HG03108 (cell line): Measurements from ENCODE around the gene LSAMP.
"Not testable (repeated sequence)": the region's sequence is repeated elsewhere in the genome, so short reads cannot be mapped to it uniquely, and the experiment has no call there.

Experiments
- ATAC-seq: cut with Tn5 transposase; IDR thresholded peaks from one replicate; pipeline ENCODE4 v1.9.1; 2021; ENCODE audit warnings: moderate library complexity; ENCODE audit not compliant: unreplicated experiment

The LSAMP gene

DNA sequence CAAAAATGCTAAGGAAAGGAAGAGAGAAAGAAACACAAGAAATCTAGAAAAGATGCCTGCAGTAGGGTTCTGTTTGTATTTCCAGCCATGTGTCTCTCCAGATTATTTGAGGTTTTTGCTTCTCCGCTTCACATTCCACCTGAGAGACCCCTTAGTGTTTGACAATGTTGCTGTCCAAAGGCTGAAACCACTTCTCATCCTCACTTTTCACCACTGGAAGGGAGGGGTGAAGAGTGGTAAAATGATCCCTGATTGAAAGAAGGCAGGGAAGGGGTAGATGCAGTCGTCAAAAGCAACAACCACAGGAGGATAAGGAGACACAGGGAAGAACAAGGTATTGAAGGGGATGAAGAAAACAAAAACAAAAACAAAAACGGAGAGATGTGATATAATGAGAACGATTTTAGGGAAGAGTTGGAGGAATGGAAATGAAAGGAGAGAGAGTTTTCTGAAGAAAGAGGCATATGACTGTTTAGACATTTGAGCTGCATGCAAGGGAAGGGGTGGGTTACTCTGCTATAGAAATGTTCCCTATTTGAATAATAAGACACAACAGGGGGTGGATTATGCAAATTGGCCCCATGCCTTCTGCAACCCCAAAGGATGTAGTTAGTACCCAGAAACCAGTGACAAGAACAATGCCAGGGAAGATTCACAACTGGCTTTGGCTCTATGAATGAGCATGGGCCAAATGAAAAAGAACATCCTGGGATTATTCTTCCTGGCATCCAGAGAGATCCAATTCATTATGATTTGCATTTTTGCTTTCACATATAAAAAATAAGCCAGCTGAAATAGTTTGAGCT, 586.1 kb downstream of the LSAMP start:
- no peak for ATAC-seq

GRCh38 chr3:115857518-115858136, 587.7 kb downstream of the LSAMP start:
- ATAC-seq: no peak

GRCh38 chr3:115855911-115856310, 589.4 kb downstream of the LSAMP start:
- ATAC-seq: no peak

DNA sequence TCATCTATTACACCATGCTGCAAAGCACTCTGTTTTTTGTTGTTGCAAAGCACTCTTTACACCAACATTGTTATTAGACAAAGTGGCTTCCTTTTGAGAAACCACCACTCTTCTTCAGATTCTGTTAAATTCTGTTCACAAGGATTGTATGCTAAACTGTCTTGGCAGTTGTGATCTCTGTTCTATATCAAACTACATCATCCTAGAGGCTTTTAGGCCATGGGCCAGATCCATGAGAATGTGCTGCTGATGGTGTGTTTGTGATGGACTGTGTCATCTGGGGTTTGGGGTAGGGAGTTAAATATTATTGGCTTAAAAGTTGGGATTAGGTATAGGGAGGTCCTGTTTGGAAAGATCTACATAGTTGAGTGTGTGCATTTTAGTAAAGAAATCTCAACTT, 592.2 kb downstream of the LSAMP start:
- ATAC-seq: no peak

DNA sequence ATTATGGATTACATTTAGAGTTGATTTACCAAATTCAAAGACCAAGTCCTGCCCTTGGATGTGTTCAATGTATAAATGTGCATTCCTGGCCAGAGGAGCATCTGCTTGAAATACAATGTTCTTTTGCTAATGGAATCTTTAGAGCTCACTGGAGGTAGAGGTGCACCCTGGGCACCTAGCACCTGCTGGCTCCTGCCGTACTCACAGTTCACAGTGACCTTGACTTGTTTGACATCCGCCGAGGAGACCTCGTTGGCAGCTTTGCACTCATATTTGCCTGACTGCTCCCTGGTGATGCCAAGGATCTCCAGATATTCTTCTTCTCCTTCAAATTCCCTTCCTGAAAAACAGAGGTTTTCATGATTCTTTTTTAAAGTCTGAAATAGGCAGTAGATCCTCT, 593.0 kb downstream of the LSAMP start:
- ATAC-seq: no peak

DNA sequence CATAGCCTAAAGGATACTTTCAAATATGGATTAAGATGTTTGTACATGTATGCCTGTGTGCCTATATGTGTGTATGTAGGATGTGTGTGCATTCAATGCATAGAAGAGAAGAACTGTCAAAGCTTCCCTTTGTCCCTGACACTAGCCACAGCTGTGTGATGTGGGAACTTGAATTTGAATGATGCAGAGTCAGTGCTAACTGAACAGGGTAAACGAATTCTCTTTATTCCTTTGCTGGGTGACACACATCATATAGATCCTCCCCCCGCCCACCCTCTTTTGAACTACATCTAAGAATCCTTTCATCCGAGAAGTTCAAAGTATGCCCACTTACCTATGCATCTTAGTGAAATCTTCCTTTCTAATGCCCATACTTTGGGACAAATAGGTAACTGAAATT, 593.7 kb downstream of the LSAMP start:
- no peak for ATAC-seq

DNA sequence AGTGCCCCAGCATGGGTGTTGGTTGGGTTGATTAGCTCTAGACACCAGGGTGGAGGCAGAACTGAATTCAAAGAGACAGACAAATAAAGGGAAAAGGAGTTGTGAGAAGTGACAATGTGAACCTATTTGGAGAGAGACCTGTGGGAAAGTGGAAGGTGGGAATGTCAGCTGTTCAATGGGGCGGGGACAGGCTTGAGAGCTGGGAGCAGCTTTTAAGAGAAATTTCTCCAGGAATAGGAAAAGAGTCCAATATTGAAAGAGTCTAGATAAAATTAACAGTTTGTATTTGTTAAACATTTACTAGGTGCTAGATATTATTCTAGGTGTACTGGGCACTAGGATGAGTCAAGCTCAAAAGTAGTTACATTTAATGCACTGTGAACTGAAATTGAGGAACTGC, 596.6 kb downstream of the LSAMP start:
- no peak for ATAC-seq

GRCh38 chr3:115845986-115846385, 599.3 kb downstream of the LSAMP start:
- no peak for ATAC-seq

DNA sequence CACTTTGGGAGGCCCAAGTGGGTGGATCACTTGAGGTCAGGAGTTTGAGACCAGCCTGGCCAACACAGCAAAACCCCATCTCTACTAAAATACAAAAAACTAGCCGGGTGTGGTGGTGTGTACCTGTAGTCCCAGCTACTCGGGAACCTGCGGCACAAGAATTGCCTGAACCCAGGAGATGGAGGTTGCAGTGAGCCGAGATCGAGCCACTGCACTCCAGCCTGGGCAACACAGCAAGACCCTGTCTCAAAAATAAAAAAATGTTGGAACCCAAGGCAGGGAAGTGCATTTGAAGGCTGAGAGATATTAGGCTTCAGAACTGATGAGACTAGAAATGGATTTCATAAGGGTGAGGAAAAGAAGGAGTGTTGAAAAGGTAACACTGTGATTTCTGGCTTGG, 600.6 kb downstream of the LSAMP start:
- not testable (repeated sequence) for ATAC-seq

DNA sequence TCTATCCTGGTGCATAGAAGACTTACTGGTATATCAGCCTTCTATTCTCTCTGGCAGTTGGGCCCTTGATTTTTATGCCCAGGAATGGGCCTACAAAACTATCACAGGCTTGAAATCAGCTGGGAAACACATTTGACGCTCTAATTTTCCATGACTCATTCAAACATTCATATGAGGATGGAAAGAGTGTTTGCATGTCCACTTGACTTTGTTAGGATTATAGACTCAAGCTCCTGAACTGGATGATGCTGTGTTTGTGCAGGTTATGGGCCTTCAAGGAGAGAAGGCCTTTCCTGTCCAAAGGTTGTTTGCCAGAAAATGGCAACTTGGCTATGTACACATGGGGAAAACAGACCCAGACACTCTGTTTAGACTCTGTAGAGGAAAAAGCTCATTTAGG, 602.1 kb downstream of the LSAMP start:
- ATAC-seq: no peak

DNA sequence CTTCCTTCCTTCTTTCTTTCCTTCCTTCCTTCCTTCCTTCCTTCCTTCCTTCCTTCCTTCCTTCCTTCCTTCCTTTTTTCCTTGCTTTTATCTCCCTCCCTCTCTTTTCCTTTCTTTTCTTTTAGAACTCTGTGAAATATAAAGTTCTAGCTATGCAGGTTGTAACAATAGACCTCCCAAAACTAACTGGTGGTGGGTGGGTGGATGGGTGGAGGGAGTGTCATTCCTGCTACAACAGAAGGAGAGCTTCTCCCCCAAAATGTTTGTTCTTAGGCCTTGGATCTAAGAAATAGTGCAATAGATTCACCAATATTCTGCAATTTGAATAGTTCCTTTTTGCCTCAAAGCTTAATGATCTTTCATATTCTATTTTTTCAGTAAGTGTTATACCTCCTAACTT, 606.0 kb downstream of the LSAMP start:
- no peak for ATAC-seq

- ATAC-seq: no peak
Observed at GRCh38 chr3:115838786-115839185, 606.5 kb downstream of the LSAMP start.

DNA sequence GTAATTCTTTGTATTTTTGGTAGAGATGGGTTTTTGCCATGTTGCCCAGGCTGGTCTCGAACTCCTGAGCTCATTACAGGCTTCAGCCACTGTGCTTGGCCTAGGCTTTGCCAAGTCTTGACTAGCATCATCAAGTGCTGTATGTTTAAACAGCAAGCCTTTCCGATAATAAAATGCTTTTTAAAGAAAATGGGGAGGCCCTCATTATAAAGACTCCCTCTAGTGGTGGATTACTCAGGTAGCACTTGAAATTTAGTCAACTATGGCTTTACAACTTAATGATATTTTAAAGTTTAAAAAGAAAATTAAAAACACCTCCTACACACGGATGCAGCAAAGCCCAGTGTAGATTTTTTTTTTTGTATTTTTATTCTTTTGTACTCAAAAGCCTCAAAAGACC, 608.3 kb downstream of the LSAMP start:
- no peak for ATAC-seq

DNA sequence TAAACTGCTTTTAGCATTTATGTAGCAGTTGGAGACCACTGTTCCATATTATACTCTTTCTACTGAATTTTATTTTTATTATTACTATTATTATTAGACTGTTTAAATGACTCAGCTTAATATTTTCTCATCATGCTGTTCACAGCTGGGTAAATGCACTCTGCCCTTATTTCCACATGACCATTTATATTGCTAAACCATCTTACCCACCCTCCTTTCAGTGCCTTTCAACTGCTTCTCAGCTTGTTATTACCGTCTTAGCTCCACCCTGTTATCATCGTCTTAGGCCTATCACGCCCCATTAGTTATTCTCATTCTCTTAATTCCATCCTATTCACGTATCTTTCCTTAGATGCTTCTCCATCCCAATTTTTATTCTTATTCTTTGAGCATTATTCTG, 609.3 kb downstream of the LSAMP start:
- no peak for ATAC-seq

DNA sequence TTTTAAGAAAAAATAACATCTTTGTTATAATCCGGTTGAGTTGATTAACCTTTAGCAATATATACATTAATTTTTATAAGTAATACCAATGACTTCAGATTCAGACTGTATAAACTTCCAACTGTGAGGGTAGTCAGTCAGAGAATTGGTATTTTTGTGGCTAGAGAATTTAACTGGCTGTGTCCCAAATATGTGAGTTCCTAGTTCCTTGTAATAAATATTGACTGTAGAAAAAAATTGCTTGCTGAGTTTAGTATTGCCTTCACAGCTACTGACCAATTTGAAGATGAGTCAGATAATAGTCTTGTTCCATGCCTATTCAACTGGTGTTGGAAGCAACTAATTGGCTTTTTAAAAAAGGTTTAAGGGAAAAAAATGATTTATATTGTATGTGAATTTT, 611.2 kb downstream of the LSAMP start:
- no peak for ATAC-seq

DNA sequence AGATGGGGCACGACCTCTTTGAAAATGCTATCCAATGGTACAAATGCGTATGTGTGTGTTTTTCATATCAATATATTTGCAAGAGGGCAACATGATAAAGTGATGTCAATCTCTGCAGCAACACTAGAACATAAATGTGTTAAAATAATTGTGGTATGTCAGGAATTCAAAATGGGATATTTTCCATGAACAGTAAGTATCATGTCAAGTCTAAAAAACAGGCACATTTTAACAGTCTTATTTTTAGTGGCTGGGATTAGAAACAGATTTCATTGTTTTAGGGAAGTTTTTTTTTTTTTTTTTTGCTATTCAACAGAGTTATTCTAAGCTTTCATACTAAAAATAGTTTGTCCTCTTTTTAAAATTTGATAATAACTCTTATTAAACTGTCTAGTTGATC, 612.2 kb downstream of the LSAMP start:
- ATAC-seq: no peak

GRCh38 chr3:115832265-115832664, 613.0 kb downstream of the LSAMP start:
- ATAC-seq: no peak

DNA sequence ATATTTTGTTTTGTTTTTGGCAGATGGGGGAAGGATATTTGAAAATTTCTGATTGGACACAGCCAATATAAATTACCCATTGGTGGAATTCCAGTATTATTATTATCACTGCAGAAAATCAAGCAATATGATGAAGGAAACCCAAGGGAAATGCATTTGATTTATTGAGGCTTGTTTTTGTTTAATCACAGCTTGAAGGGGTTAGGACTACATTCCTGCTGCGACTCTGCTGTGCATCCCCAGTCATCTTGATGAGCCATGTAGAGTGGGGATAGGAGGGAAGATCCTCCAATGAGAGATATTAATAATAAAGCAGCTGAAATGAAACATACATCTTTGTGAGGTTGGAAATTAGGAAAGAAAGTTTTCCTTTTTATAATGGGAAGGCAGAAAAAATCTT, 613.4 kb downstream of the LSAMP start:
- ATAC-seq: no peak

DNA sequence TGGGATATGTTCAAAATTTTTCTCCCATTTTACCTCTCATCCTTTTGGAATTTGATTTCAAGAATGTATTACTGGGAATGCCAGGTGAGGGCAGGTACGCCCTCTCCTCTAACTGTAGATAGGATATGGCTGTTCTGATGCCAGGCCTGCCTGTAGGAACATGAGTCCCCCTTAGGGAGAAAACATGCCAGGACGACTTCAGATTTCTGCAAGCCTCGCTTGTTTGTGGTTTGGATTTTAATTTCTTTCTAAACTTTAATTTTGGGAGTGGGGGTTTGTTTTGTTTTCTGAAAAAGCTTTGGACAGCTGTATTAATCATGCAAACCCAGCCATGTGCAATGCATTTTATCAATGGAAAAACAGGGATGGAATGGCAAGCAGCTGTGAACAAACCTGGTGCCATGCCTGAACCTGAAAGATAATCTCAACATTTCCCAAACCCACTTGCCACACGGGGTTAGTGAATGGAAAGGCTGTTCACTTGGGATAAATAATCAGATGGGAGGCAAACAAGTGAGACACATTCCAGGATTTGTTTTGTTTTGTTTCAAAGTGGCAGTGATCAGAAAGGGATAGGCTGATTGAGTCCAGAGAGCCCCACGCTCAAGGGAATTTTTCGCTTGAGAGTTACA, 614.4 kb downstream of the LSAMP start:
- ATAC-seq: no peak

DNA sequence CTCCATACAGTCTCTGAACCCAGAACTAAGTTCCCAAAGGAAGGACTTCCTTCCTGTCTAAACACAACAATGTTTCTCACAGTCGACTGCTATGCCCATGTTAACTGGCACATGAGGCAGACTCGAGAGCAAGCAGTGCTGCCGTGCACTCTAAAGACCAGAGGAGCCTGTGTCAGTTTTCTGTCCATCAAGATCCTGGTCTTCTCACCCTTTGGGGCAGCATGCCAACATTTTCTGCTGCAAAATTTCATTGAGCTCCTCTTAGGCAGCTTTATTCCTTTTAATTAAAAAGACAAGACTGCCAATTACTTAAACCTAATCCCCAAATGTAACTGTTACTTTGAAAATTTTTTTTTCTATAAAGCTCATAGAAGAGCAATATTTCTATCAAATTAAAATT, 616.9 kb downstream of the LSAMP start:
- ATAC-seq: no peak

- no peak for ATAC-seq
Observed at GRCh38 chr3:115827495-115827894, 617.8 kb downstream of the LSAMP start.

DNA sequence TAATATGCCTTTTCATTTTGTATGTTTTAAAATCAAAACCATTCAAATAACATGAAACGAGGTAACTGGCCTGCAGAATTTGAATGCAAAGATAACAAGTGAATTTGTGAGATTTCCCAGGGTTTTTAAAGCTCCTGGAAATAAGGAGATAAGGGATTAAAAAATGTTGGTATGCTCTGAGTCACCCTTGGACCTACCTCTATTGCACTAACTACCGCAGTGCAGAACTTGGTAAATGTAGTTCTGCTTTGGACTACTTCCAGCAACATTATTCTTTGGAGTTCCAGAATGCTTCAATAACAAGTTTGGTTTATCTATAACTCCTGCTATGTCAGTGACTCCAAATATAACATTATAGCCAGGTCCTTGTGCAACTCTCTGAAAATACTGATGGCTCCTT, 620.2 kb downstream of the LSAMP start:
- no peak for ATAC-seq
